GM12873 (cell line): ENCODE data around the gene DCST1.

ENCODE experiments used
- TF ChIP-seq, protein P1 (sequence below): IDR thresholded peaks from 2 replicates; pipeline ENCODE4 v1.5.1; 2012; ENCODE audit warnings: low read depth, mild to moderate bottlenecking, moderate library complexity, low read length, control low read depth; ENCODE audit not compliant: insufficient read depth; ENCODE audit errors: missing control alignments

Gene DCST1

DNA sequence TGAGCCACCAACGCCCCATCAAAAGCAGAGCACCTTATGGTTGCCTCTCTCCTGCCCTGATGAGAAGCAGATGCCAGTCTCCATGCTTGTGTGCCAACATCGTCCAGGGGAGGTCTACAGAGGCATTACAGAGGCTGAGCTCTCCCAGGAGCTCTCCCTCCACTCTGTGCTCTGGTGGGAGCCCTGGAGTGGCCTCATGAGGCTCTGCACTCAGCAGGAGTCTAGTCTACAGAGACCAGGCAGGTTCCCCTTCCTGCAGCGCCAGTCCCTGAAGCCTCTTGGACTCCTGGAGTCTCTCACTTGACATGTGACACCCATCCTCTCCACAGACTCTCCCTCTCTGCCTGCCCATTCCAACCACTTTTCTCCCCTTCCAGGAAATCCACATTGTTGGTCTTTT, 3.4 kb downstream of the DCST1 start:
- TF ChIP-seq, protein P1, sequence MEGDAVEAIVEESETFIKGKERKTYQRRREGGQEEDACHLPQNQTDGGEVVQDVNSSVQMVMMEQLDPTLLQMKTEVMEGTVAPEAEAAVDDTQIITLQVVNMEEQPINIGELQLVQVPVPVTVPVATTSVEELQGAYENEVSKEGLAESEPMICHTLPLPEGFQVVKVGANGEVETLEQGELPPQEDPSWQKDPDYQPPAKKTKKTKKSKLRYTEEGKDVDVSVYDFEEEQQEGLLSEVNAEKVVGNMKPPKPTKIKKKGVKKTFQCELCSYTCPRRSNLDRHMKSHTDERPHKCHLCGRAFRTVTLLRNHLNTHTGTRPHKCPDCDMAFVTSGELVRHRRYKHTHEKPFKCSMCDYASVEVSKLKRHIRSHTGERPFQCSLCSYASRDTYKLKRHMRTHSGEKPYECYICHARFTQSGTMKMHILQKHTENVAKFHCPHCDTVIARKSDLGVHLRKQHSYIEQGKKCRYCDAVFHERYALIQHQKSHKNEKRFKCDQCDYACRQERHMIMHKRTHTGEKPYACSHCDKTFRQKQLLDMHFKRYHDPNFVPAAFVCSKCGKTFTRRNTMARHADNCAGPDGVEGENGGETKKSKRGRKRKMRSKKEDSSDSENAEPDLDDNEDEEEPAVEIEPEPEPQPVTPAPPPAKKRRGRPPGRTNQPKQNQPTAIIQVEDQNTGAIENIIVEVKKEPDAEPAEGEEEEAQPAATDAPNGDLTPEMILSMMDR: no peak

DNA sequence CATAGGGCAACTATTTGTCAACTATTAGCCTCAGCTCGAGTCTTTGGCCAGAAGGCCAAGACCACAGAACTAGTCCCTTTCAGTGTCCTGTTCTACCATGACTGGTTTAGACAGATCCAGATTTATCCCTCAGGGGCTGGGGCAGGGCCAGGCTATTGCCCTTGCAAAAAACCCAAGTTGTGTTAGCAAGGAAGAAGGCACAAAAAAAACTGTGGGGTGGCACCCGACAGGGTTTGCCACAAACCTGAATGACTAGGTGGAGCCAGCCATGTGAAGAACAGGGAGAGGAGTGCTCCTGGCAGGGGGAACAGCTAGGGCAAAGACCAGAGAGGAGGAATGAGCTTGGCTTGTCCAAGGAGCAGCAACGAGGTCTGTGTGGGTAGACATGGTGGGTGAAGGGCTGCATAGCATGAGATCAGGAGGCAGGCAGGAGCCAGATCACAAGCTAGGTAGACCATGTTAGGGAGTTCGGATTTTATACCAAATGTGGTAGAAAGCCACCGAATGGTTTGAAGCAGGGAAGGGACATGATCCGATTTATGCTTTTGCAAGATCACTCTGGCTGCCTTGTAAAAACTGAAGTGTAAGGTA, 4.3 kb downstream of the DCST1 start:
- TF ChIP-seq, protein P1: no peak

DNA sequence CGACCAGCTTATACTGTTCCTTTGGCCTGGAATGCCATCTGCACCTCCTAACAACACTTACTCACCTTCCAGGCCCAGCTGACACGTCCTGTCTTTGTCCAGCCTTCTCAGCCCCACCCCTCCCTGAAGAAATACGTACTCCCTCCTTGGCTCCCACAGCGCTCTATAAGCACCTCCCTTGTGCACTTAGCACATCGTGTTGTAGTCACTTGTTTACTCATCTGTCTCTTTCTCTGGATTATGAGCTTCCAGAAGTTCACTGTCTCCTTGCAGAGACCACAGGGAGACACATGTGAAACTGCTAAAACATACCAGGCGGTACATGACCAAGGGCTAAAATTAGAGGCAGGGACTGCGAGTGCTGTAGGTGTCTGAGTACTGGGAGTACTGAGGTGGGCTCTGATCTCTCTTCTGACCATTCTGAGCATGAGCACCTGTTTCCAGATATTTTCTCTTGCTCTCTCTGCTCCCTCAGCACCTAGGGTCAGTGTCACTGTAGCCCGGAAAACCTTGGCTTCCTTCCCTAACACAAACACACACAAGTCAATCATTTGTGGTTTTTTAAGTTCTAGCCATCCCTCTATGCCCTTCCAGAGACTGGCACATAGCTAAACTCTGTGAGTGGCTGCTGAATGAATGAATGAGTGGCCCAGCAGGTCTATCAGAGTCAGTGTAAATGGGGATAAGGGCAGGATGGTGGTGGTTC, 5.1 kb downstream of the DCST1 start:
- TF ChIP-seq, protein P1: no peak

DNA sequence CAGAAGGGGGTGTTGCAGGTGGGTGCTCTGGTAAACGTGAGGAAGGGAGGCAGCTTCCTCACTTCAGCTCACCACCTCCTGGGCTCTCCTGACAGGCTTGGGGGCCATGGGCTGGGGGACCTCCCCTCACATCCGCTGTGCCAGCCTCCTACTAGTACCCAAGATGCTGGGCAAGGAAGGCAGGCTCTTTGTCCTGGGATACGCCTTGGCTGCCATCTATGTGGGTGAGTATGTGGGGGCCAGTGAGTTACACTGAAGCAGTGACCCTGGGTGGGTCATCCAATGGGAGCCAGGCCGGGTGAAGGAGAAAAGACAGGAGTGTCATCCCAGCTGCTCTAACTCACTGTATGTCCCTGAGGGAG, 5.7 kb downstream of the DCST1 start:
- TF ChIP-seq, protein P1: no peak

DNA sequence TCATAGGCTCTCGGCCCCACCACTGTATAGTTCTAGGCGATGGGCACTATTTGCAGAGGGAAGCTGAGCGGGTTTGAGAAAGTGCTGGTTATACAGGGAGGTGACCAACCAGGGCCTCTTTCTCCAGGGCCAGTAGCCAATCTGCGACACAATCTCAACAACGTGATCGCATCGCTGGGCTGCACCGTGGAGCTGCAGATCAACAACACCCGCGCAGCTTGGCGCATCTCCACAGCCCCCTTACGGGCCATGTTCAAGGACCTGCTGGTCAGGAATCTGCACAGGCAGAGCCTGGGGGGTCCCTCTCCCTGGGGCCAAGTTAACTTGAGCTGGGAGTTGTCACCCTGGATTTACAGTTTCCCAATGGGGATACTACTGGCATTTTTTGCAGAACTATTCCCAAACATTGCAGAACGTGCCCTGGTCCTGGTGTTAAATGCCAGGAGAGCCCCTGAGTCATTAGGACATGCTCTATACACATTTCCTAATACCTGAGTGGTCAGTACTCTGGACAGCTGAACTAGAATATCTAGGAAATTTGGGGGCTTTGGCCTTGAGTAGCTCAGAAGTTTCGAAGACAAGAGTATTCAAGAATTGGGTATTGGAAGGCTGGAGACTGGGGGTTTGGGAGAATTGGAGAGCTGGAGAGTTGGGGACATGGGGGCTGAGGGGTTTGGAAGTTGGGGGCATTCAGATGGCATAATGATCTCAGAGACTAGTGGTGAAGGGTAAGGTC, 6.9 kb downstream of the DCST1 start:
- TF ChIP-seq, protein P1: no peak

DNA sequence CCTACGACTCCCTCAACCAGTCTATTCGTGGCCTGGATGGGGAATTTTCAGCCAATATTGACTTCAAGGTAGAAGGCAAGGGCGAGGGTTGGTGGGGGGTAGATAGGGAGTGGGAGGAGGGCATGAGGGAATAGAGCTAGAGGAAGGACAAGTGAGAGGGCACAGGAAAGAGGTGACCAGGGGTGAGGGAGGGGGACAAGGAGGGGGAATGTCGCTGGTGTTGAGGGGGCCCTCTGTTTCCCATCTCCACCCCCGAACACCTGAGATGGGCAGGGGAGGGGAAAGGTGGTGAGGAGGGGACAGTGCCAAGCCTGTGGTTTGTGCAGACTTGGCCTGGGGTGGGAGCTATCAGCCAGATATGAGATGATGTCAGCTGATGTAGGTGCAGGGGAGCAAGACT, 9.2 kb downstream of the DCST1 start:
- TF ChIP-seq, protein P1: no peak

DNA sequence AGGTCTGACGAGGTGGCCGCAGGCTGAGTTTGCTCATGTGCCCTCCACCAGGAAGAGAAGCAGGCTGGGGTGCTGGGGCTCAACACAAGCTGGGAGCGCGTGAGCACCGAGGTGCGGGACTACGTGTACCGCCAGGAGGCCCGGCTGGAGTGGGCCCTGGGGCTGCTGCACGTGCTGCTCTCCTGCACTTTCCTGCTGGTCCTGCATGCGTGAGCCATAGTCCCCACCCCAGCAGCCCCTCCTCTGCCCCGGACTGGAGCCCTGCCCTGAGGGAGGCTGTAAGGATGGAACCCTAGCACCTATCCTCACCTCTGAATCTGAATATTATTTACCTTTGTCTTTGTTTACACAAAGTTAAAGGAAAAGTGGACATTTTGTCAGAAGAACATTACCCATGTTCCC, 9.7 kb downstream of the DCST1 start:
- TF ChIP-seq, protein P1: no peak
